HG03432 (cell line): ENCODE results near the gene ITGAE.
"Not testable (repeated sequence)": the region's sequence is repeated elsewhere in the genome, so short reads cannot be mapped to it uniquely, and the experiment has no call there.

Experiments used
- ATAC-seq: cut with Tn5 transposase; IDR thresholded peaks from one replicate; pipeline ENCODE4 v1.9.1; 2021; ENCODE audit warnings: mild to moderate bottlenecking, moderate library complexity; ENCODE audit not compliant: unreplicated experiment

ITGAE gene

GRCh38 chr17:3761918-3762380 is 39.0 kb downstream of the ITGAE start:
- no peak for ATAC-seq

DNA sequence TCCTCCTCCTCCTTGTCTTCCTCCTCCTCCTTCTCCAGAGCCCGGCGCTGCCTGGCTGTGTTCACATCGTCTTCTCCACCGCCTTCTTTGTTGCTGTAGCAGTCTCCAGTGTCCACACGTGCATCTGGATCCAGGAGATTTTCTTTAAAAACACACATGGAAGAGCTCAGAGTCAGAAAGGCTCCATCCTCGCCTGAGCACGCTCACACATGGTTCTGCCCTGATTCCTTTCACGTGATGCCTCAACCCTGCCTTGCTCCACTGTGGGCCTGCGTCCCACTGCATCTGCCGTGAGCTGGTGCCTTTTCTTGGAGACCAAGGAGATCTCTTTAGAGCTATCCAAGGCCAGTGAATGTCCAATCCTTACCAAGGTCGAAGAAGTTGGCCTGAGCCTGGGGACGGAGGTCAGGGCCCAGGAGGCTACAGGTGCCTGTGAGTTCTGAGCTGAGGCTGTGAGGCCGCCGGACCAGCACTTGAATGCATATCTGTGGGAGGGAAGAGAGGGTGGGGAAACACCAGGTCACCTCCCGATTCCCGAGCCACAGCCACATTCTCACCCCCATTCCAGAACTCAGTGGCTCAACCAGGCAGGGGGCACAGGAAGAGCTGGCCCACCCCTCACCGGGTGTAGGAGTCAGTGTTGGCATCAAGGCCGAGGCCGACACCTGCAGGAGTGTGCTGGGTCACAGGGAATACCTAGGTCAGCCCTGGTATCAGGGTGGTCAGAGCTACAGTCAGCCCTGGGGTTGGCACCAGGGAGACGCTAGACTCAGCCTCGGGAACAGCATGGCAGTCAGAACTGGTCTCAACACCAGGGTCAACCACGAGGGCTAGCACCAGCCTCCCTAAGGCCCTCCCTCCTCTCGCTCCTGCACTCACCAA is 39.7 kb downstream of the ITGAE start:
- ATAC-seq = no peak

GRCh38 chr17:3759597-3760216 is 41.3 kb downstream of the ITGAE start:
- no peak for ATAC-seq

GRCh38 chr17:3755335-3756030 is 45.5 kb downstream of the ITGAE start:
- no peak for ATAC-seq

GRCh38 chr17:3754458-3755334 is 46.3 kb downstream of the ITGAE start:
- ATAC-seq = no peak

DNA sequence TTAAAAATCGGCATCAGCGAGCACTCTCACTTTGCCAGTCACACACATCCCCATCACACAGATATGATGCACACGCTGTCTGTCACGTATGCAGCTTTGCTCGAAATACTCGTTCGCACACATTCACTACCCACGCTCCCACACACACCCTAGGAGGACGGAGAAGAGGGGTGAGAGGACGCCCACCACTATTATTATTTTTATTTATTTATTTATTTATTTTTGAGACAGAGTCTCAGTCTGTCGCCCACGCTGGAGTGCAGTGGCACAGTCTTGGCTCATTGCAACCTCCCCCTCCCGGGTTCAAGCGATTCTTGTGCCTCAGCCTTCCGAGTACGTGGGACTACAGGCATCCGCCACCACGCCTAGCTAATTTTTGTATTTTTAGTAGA is 46.9 kb downstream of the ITGAE start:
- ATAC-seq = no peak

GRCh38 chr17:3753624-3754023 is 47.4 kb downstream of the ITGAE start:
- ATAC-seq = no peak

DNA sequence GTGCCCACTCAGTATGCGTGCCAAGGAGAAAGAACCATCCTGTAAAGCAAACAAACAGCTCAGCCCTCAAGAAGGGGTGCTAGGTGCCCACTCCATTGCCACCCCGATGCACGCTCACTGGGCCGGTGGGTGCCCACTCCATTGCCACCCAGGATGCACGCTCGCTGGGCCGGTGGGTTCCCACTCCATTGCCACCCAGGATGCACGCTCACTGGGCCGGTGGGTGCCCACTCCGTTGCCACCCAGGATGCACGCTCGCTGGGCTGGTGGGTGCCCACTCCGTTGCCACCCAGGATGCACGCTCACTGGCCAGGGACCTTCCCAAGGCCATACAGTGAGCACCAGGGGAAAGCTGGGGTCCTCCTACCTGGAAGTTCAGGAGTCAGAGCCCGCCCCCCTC is 49.2 kb downstream of the ITGAE start:
- ATAC-seq = no peak

DNA sequence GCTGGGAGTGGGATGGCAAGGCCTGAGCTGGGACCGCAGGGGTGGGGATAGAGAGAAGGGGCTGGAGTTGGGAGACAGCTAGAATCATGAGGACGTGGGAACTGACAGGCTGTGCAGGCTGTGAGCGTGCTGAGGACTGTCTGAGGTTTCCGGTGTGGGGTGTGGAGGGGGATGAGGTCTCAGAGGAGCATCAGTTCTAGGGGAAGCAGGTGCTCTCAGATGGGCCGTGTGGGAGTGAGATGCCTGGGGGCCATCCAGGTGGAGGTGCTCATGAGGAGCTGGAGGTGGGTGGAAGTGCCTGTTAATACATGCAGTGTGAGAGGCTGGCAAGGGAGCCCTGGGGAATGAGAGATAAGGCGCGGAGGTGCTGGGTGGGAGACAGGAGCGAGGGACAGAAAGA is 50.1 kb downstream of the ITGAE start:
- peak; percentile 45 for ATAC-seq

- no peak for ATAC-seq
These were observed 50.7 kb downstream of the ITGAE start for GRCh38 chr17:3750296-3750695.

- ATAC-seq = no peak
These were observed 52.4 kb downstream of the ITGAE start for GRCh38 chr17:3748576-3748975.

DNA sequence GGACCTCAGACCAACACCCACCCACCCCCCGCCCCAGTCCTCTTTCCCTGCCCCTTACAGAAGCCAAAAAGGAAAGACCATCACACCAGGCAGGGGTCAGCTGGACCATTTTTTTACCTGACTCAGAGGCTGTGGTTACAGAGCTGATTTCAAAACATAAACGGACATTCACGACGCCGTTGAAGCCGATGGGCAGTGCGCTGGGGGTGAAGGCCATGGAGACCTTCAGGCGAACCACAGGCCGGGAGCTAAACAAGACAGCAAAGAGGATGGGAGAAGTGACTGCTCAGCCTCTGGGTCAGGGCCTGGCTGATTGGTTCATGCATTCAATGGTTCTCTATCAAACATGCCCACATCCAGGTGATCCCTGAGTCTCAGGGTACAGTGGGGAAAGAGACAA is 53.2 kb downstream of the ITGAE start:
- no peak for ATAC-seq

DNA sequence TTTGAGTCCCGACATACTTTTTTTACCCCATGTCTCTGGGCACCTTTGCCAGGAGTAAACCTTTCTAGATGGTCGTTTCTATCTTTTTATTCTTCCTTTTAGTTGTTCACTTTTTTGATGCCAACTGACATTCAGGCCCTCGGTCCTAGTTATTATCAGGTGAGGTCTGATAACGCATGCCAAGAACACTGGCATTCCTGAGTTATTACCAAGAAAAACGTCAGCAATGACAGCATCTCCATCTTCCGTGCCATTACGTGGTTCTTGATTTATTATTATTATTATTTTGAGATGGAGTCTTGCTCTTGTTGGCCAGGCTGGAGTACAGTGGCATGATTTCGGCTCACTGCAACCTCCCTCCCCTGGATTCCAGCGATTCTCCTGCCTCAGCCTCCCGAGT is 55.9 kb downstream of the ITGAE start:
- no peak for ATAC-seq

DNA sequence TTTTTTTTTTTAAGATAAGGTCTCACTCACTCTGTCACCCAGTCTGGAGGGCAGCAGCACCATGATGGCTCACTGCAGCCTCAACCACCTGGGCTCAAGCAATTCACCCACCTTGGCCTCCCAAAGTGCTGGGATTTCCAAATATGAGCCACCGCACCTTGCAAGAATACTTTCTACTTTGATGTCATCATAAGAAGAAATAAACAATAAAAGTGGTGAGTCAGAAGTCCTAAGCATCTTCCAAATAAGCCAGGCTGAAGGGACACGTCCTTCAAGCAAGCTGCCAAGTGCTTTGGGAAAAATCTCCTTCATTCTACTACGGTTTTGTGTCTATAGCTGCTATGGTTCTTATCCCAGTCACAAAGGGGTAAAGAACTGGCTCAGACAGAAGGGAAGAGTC is 57.0 kb downstream of the ITGAE start:
- ATAC-seq = no peak

DNA sequence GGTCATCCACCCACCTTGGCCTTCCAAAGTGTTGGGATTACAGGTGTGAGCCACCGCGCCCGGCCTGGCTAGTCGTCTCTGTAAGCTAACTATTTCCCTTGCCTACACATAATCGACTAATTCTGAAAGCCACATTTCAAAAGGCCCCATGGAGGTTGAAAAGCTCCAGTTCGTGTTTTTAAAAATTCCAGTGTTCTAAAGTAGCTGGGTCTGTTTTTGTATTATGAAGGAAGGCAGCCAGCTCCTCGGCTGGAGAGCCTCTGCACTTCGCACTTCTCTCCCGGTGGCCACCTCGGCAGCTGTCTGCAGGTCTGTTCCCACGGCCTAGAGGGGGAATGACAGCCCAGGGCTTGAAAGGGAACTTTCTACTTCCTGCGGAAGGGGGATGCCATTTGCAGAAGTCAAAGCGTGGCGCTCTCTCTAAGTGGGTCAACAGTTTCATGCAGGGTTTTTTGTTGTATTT is 60.3 kb downstream of the ITGAE start:
- ATAC-seq = no peak

DNA sequence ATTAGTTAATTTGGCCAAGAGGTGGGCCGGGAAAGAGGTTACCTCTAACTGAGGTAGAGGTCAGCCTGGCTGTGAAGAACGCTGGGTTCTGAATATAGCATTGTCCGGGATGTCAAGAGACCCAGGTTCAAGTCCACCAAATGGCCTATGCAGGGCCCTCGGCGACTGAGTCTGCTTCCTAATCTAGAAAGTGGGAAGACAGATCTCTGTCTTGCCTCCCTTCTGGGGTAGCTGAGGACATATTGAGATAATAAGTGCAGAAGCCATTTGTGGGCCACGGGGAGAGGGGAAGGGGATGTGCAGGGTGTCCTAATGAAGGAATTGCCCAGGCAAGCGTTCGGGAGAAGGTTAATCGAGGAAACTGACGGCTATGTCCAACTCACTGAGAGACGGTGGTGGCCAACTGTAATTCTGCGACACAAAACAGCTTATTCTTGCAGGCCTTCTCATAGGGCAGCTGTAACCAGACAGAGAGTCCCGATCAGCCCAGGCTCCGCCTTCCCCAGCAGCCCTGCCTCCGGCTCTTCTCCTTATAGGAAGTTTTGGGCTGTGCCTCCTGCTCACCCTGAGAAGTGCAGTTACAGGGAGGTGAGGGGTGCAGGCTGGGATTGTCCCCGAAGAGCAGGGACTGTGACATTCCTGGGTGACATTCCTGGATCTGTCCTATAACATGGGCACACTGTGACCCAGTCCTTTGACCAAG is 61.4 kb downstream of the ITGAE start:
- ATAC-seq = no peak

GRCh38 chr17:3738562-3739295 is 62.3 kb downstream of the ITGAE start:
- ATAC-seq = no peak

- ATAC-seq = no peak
These were observed 65.5 kb downstream of the ITGAE start for GRCh38 chr17:3735515-3735914.

- not testable (repeated sequence) for ATAC-seq
These were observed 66.1 kb downstream of the ITGAE start for GRCh38 chr17:3734911-3735276.
